GM23248 (cell line): ENCODE results near the gene SPAG9. TPM values are rescaled to one million over a fixed set of nuclear protein-coding genes. Genes with fewer than 3 reads are reported as not detected.

Experiments used
- DNase-seq: peaks from one replicate; pipeline ENCODE4 v3.0.0-alpha.2; 2015
- H2AFZ ChIP-seq: fragments of 200-600 bp; sonication (generic); 2 replicates; pipeline ENCODE4 v1.6.1; 2016; ENCODE audit warnings: antibody characterized with exemption
- H3F3A ChIP-seq: fragments of 200-600 bp; sonication (generic); 2 replicates; pipeline ENCODE4 v1.6.1; 2016; ENCODE audit warnings: mild to moderate bottlenecking, antibody characterized with exemption, mixed run types; ENCODE audit not compliant: insufficient read depth
- H3K27ac ChIP-seq: fragments of 200-600 bp; sonication (generic); 2 replicates; pipeline ENCODE4 v1.5.1; 2016; ENCODE audit warnings: mild to moderate bottlenecking
- H3K27me3 ChIP-seq: fragments of 200-600 bp; sonication (generic); replicated peaks from 2 replicates; pipeline ENCODE4 v1.6.1; 2016; ENCODE audit warnings: mild to moderate bottlenecking; ENCODE audit not compliant: insufficient read depth
- H3K36me3 ChIP-seq: fragments of 200-600 bp; sonication (generic); 2 replicates; pipeline ENCODE4 v1.6.1; 2016; ENCODE audit warnings: low read depth, mild to moderate bottlenecking
- H3K4me1 ChIP-seq: fragments of 200-600 bp; sonication (generic); 2 replicates; pipeline ENCODE4 v1.6.1; 2016; ENCODE audit warnings: mild to moderate bottlenecking; ENCODE audit not compliant: insufficient read depth
- H3K4me2 ChIP-seq: fragments of 200-600 bp; sonication (generic); one replicate; pipeline ENCODE4 v1.6.1; 2016; ENCODE audit warnings: mild to moderate bottlenecking; ENCODE audit not compliant: unreplicated experiment
- H3K4me3 ChIP-seq: fragments of 200-600 bp; sonication (generic); 2 replicates; pipeline ENCODE4 v1.5.1; 2016; ENCODE audit warnings: mild to moderate bottlenecking
- H3K79me2 ChIP-seq: fragments of 200-600 bp; sonication (generic); 2 replicates; pipeline ENCODE4 v1.6.1; 2016; ENCODE audit warnings: mild to moderate bottlenecking; ENCODE audit not compliant: insufficient read depth
- H3K9ac ChIP-seq: fragments of 200-600 bp; sonication (generic); 2 replicates; pipeline ENCODE4 v1.6.1; 2016; ENCODE audit warnings: mild to moderate bottlenecking
- H3K9me2 ChIP-seq: fragments of 200-600 bp; sonication (generic); 2 replicates; pipeline ENCODE4 v1.6.1; 2016; ENCODE audit warnings: mixed run types, mild to moderate bottlenecking, moderate library complexity; ENCODE audit not compliant: insufficient read depth
- H3K9me3 ChIP-seq: fragments of 200-600 bp; sonication (generic); one replicate; pipeline ENCODE4 v1.6.1; 2017; ENCODE audit warnings: low read depth
- H4K20me1 ChIP-seq: fragments of 200-600 bp; sonication (generic); 2 replicates; pipeline ENCODE4 v1.6.0; 2016; ENCODE audit not compliant: insufficient read depth
- EZH2 ChIP-seq: fragments of 200-600 bp; sonication (generic); IDR thresholded peaks from 2 replicates; pipeline ENCODE4 v1.6.1; 2018; ENCODE audit warnings: antibody characterized with exemption, mild to moderate bottlenecking; ENCODE audit not compliant: insufficient read depth, poor library complexity, severe bottlenecking
- EZH2phosphoT487 ChIP-seq: fragments of 200-600 bp; sonication (generic); IDR thresholded peaks from 2 replicates; pipeline ENCODE4 v1.6.1; 2018; ENCODE audit warnings: antibody characterized with exemption, moderate library complexity, mild to moderate bottlenecking, low read depth; ENCODE audit not compliant: insufficient read depth
- WGBS, 2 experiments: methylation state at CpG; one replicate each; pipeline ENCODE4 v1.1.6; 2015 to 2017; ENCODE audit warnings: low lambda C conversion rate in 2 of 2, low coverage in 1 of 2; ENCODE audit errors: missing lambda C conversion rate in 2 of 2; 5-methylcytosine and 5-hydroxymethylcytosine counted together
- in situ Hi-C: fragments of 300-500 bp; cut with MboI; formaldehyde crosslinking; loops from 2 replicates; pipeline ENCODE4 v1.15.0; 2020
- polyA plus RNA-seq: library from polyadenylated mRNA; unstranded; fragments of >200 nt; fragmentation: Nextera tagmentation; extraction: Ambion mirVana; gene quantifications from 2 replicates; pipeline ENCODE4 v1.2.1, GENCODE V29; 2016
- total RNA-seq: library from RNA; depleted of rRNA; stranded (reverse); fragments of >200 nt; shearing (Covaris generic); gene quantifications from 2 replicates; pipeline ENCODE4 v1.2.3, GENCODE V29; 2014

The SPAG9 gene
- total and polyA plus RNA-seq, 2 experiments from 2014 or later = 21.5 to 58.8 TPM

DNA sequence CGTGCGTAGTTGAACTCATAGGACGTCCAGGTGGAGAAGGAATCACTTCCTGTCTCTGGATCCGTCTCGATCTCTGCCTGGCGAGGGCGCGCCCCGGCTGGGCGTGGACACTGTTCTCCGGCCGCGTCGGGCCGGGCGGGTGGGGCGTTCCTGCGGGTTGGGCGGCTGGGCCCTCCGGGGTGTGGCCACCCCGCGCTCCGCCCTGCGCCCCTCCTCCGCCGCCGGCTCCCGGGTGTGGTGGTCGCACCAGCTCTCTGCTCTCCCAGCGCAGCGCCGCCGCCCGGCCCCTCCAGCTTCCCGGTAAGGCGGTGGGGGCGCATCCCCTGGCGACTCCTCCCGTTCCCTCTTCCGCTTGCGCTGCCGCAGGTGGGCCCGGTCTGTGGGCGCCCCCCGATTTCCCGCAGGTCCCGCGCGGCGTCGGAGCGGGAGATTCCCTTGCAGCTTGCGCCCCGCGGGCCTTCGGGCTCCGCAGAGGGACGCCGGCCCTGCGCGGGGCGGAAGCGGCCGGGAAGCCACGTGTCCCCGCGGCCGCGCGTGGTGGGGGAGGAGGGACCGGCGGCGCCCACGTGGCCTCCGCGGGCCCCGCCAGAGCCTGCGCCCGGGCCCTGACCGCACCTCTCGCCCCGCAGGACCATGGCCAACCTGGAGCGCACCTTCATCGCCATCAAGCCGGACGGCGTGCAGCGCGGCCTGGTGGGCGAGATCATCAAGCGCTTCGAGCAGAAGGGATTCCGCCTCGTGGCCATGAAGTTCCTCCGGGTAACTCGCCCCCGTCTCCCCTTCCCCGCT is 45.7 kb upstream of the SPAG9 start, which contains the start of gene NME2:
Gene NME2 (plus strand): TSS at position 214 of the 789 bp plus-strand sequence. CDS start 420 bp downstream, at position 634.
- Histone ChIP-seq H3K4me3 (peak within 1 kb of the TSS; percentile 79), H3K9ac (peak within 1 kb of the TSS; percentile 91), H3K9me2 (no peaks in the 10 kb centered on the region), H4K20me1 (no peaks in the 10 kb centered on the region), H3K4me2 (peak within 1 kb of the TSS; percentile 94), H3K9me3 (no peaks in the 10 kb centered on the region), H3K36me3 (peaks cover 46% of the 10 kb centered on the region), H3K79me2 (peaks cover 37% of the 10 kb centered on the region), H3K27ac (peak within 1 kb of the TSS; percentile 90), H3K4me1 (peaks cover 8% of the 10 kb centered on the region), H3F3A (peaks cover 31% of the 10 kb centered on the region), H2AFZ (peak within 1 kb of the TSS; percentile 92), H3K27me3 (no peaks in the 10 kb centered on the region)
- peak; percentile 94 for DNase-seq
- 1 to 2% methylated on average over 58 to 88 of the region's 98 CpGs for WGBS, 2 experiments
- in situ Hi-C loops = no loop called here
- TF ChIP-seq EZH2 (no peak), EZH2phosphoT487 (no peak)

DNA sequence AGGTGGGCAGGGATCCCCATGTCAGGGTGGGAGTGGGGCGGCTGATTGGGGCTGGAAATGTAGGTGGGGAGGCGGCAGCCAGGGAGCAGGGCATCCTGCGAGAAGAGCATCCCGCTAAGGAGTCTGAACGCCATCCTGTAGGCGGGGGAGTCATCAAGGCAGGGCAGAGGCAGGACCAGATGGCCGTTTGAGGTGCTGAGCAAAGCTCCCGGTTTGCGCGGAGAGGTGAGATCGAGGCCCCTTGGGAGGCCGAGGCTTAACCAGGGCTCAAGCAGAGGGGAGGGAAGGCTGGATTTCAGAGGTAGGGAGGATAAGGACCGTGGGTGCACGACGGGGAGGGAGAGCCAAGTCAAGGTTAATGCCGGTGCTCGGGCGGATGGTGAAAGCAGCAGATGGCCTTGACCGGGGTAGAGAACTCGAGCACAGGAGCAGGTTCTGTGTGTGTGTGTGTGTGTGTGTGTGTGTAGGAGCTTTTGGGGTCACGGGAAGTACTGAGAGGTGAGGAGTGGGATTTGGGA is 45.1 kb upstream of the SPAG9 start:
- Histone ChIP-seq H2AFZ (peak overlapping the region; percentile 92), H3K4me2 (peak overlapping the region; percentile 85), H4K20me1 (no peaks in the 10 kb centered on the region), H3K27ac (peak overlapping the region; percentile 90), H3K9me3 (no peaks in the 10 kb centered on the region), H3K9ac (peak overlapping the region; percentile 91), H3K79me2 (peaks cover 37% of the 10 kb centered on the region), H3K9me2 (no peaks in the 10 kb centered on the region), H3F3A (peaks cover 25% of the 10 kb centered on the region), H3K36me3 (peaks cover 46% of the 10 kb centered on the region), H3K27me3 (no peaks in the 10 kb centered on the region), H3K4me3 (peak overlapping the region; percentile 79), H3K4me1 (peaks cover 8% of the 10 kb centered on the region)
- in situ Hi-C loops = no loop called here
- 23 to 24% methylated on average over 21 of the region's 21 CpGs for WGBS, 2 experiments
- TF ChIP-seq EZH2phosphoT487 (no peak), EZH2 (no peak)
- DNase-seq = peak; percentile 52

- H3K27me3 ChIP-seq = no peaks in the 10 kb centered on the region
- H3F3A ChIP-seq = 0 out of 2 replicates have a peak, but pooled peaks cover 24% of the 10 kb centered on the region
- H3K27ac ChIP-seq = peak overlapping the region; percentile 90
- WGBS, 2 experiments = 76 to 80% methylated on average over 16 of the region's 16 CpGs
- DNase-seq = no peak
- peak overlapping the region; percentile 92 for H2AFZ ChIP-seq
- peaks cover 41% of the 10 kb centered on the region for H3K36me3 ChIP-seq
- in situ Hi-C loops = no loop called here
- peaks cover 8% of the 10 kb centered on the region for H3K4me1 ChIP-seq
- no peaks in the 10 kb centered on the region for H4K20me1 ChIP-seq
- H3K9ac ChIP-seq = peak overlapping the region; percentile 91
- no peaks in the 10 kb centered on the region for H3K9me2 ChIP-seq
- 0 out of 2 replicates have a peak overlapping the region, but pooled peaks have one; percentile 79 for H3K4me3 ChIP-seq
- H3K79me2 ChIP-seq = peaks cover 36% of the 10 kb centered on the region
- H3K4me2 ChIP-seq = peak overlapping the region; percentile 85
- no peaks in the 10 kb centered on the region for H3K9me3 ChIP-seq
- TF ChIP-seq EZH2 (no peak), EZH2phosphoT487 (no peak)
These were observed 44.4 kb upstream of the SPAG9 start for GRCh38 chr17:51164911-51165679.

- Histone ChIP-seq H2AFZ (no peak overlapping the region), H3K4me2 (no peak overlapping the region), H3K36me3 (peaks cover 20% of the 10 kb centered on the region), H3K4me3 (no peak overlapping the region), H3K9me3 (no peaks in the 10 kb centered on the region), H3K79me2 (peaks cover 37% of the 10 kb centered on the region), H3F3A (0 out of 2 replicates have a peak, but pooled peaks cover 6% of the 10 kb centered on the region), H3K4me1 (no peaks in the 10 kb centered on the region), H3K9me2 (no peaks in the 10 kb centered on the region), H3K27me3 (no peaks in the 10 kb centered on the region), H4K20me1 (no peaks in the 10 kb centered on the region), H3K27ac (no peak overlapping the region), H3K9ac (no peak overlapping the region)
- in situ Hi-C loops = no loop called here
- DNase-seq = no peak
- TF ChIP-seq EZH2 (no peak), EZH2phosphoT487 (no peak)
- 81 to 87% methylated on average over 3 of the region's 3 CpGs for WGBS, 2 experiments
These were observed 40.9 kb upstream of the SPAG9 start for GRCh38 chr17:51161541-51161940.
